ENCODE measurements around the gene TNFRSF13B. TPM values are rescaled to one million over a fixed set of nuclear protein-coding genes. Genes with fewer than 3 reads are reported as not detected.

Gene TNFRSF13B
- total RNA-seq, 1 experiment from 2014 or later = not detected

- no peaks in the 10 kb centered on the region for H3K36me3 ChIP-seq (ENCODE audit: insufficient read depth, low read length)
- no peak overlapping the region for H3K9ac ChIP-seq (ENCODE audit: low read length)
- H3K27ac ChIP-seq (ENCODE audit: low read length) = no peak overlapping the region
- no peaks in the 10 kb centered on the region for H3K9me2 ChIP-seq (replicated peaks; ENCODE audit: insufficient read depth, low read length)
- no peaks in the 10 kb centered on the region for H3K79me2 ChIP-seq (ENCODE audit: low read length)
- H4K20me1 ChIP-seq (ENCODE audit: insufficient read depth, low read depth, low read length) = 0 out of 2 replicates have a peak, but pooled peaks cover 3% of the 10 kb centered on the region
- DNase-seq = no peak
- no peaks in the 10 kb centered on the region for H3K27me3 ChIP-seq (ENCODE audit: low read length)
- H3K9me3 ChIP-seq (ENCODE audit: low read length) = no peaks in the 10 kb centered on the region
- H3K4me2 ChIP-seq (ENCODE audit: low read depth, low read length, poor library complexity, severe bottlenecking) = no peak overlapping the region
- H2AFZ ChIP-seq (ENCODE audit: low read length) = no peak overlapping the region
- H3K4me1 ChIP-seq (ENCODE audit: low read length) = no peaks in the 10 kb centered on the region
- no peak overlapping the region for H3K4me3 ChIP-seq (ENCODE audit: low read length)
Measured at GRCh38 chr17:16937431-16937830, 34.5 kb downstream of the TNFRSF13B start.

DNA sequence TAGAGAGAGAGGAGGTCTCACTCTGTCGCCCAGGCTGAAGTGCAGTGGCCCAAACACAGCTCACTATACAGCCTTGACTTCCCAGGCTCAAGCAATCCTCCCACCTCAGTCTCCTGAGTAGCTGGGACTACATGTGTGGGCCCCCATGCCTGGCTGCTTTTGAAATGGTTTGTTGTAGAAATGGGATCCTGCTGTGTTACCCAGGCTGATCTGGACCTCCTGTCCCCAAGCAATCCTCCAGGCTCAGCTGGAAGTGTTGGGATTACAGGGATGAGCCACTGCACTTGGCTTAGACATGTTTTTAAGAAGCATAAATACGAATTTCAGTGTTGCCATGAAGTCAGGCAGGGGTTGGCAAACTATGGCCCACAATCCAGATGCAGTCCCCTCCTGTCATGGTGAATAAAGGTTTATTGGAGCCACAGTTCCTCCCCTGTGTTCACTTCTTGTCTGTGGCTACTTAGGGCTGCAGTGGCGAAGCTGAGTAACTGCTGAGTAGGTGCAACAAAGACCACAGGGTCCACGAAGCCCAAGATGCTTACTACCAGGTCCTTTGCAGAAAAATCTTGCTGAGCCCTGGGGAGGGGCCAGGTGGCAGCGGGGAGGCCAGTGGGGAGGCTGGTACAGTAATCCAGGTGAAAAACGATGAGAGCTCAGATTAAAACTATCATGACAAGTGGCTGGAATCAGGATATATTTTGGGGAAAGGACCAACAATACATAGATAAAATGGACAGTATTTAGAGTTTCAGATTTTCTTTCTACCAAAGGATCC, 35.2 kb downstream of the TNFRSF13B start:
- Histone ChIP-seq H3K27ac (ENCODE audit: low read length) (no peak overlapping the region), H3K9me3 (ENCODE audit: low read length) (no peaks in the 10 kb centered on the region)

DNA sequence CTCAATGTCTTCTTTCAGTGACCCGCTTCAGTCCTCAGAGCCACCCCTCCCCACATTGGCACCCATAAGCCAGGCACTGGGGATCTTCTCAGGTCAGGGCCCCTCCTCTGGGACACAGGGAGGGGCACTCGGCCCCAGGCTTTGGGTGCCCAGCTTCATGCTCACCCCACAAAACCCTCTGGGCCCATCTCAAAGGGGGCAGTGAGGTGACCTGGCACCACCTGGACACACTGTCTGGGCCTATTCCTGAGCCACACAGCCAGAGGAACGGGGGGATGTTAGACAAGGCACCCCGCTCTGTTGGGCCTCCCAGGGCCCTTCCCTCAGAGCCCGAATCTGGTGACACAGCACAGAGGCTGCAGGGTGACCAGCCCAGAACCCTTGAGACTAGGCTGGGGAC, 36.1 kb downstream of the TNFRSF13B start:
- Histone ChIP-seq H3K9ac (ENCODE audit: low read length) (no peak overlapping the region), H3K9me2 (replicated peaks; ENCODE audit: insufficient read depth, low read length) (no peaks in the 10 kb centered on the region), H3K4me3 (ENCODE audit: low read length) (no peak overlapping the region), H2AFZ (ENCODE audit: low read length) (no peak overlapping the region), H3K27me3 (ENCODE audit: low read length) (no peaks in the 10 kb centered on the region), H3K4me1 (ENCODE audit: low read length) (no peaks in the 10 kb centered on the region), H3K27ac (ENCODE audit: low read length) (no peak overlapping the region), H3K36me3 (ENCODE audit: insufficient read depth, low read length) (no peaks in the 10 kb centered on the region), H4K20me1 (ENCODE audit: insufficient read depth, low read depth, low read length) (0 out of 2 replicates have a peak, but pooled peaks cover 8% of the 10 kb centered on the region), H3K4me2 (ENCODE audit: low read depth, low read length, poor library complexity, severe bottlenecking) (no peak overlapping the region), H3K9me3 (ENCODE audit: low read length) (no peaks in the 10 kb centered on the region), H3K79me2 (ENCODE audit: low read length) (no peaks in the 10 kb centered on the region)
- DNase-seq = no peak

More for the DNA sequence above, 35.2 kb downstream of the TNFRSF13B start:
- no peak overlapping the region for H3K4me3 ChIP-seq (ENCODE audit: low read length)
- no peak overlapping the region for H3K4me2 ChIP-seq (ENCODE audit: low read depth, low read length, poor library complexity, severe bottlenecking)
- no peak for DNase-seq
- H3K27me3 ChIP-seq (ENCODE audit: low read length) = no peaks in the 10 kb centered on the region
- no peak overlapping the region for H2AFZ ChIP-seq (ENCODE audit: low read length)
- H3K4me1 ChIP-seq (ENCODE audit: low read length) = no peaks in the 10 kb centered on the region
- H4K20me1 ChIP-seq (ENCODE audit: insufficient read depth, low read depth, low read length) = 0 out of 2 replicates have a peak, but pooled peaks cover 7% of the 10 kb centered on the region
- no peak overlapping the region for H3K9ac ChIP-seq (ENCODE audit: low read length)
- H3K9me2 ChIP-seq (replicated peaks; ENCODE audit: insufficient read depth, low read length) = no peaks in the 10 kb centered on the region
- H3K36me3 ChIP-seq (ENCODE audit: insufficient read depth, low read length) = no peaks in the 10 kb centered on the region
- H3K79me2 ChIP-seq (ENCODE audit: low read length) = no peaks in the 10 kb centered on the region

DNA sequence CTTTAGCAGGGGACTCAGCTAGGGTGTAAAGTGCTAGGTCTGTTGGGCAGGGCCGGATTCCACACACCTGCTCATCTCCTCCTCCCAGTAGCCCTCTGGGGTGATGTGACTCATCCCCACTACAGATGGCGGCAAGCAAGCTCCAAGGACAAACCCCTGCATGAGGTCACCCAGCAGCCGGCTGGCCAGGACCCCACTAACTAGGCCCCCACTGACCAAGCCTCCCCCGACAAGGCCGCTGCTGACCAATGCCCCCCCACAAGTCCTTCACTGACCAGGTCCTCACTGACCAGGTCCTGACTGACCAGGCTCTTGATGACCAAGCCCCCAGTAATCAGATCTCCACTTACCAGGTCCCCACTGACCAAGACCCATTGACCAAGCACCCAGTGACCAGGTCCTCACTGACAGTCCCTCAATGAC, 36.7 kb downstream of the TNFRSF13B start:
- no peaks in the 10 kb centered on the region for H3K4me1 ChIP-seq (ENCODE audit: low read length)
- H3K36me3 ChIP-seq (ENCODE audit: insufficient read depth, low read length) = no peaks in the 10 kb centered on the region
- DNase-seq = no peak
- no peaks in the 10 kb centered on the region for H3K79me2 ChIP-seq (ENCODE audit: low read length)
- no peaks in the 10 kb centered on the region for H3K9me2 ChIP-seq (replicated peaks; ENCODE audit: insufficient read depth, low read length)
- no peak overlapping the region for H2AFZ ChIP-seq (ENCODE audit: low read length)
- H3K9me3 ChIP-seq (ENCODE audit: low read length) = no peaks in the 10 kb centered on the region
- no peaks in the 10 kb centered on the region for H3K27me3 ChIP-seq (ENCODE audit: low read length)
- H3K4me3 ChIP-seq (ENCODE audit: low read length) = no peak overlapping the region
- H3K4me2 ChIP-seq (ENCODE audit: low read depth, low read length, poor library complexity, severe bottlenecking) = no peak overlapping the region
- peaks cover 4% of the 10 kb centered on the region; the same call in 1 of the 2 replicates for H4K20me1 ChIP-seq (ENCODE audit: insufficient read depth, low read depth, low read length)
- no peak overlapping the region for H3K27ac ChIP-seq (ENCODE audit: low read length)
- no peak overlapping the region for H3K9ac ChIP-seq (ENCODE audit: low read length)

- Histone ChIP-seq H2AFZ (ENCODE audit: low read length) (no peak overlapping the region), H3K4me3 (ENCODE audit: low read length) (no peak overlapping the region), H3K27me3 (ENCODE audit: low read length) (no peaks in the 10 kb centered on the region), H4K20me1 (ENCODE audit: insufficient read depth, low read depth, low read length) (peaks cover 4% of the 10 kb centered on the region; the same call in 1 of the 2 replicates), H3K9me3 (ENCODE audit: low read length) (no peaks in the 10 kb centered on the region), H3K4me2 (ENCODE audit: low read depth, low read length, poor library complexity, severe bottlenecking) (no peak overlapping the region), H3K9ac (ENCODE audit: low read length) (no peak overlapping the region), H3K36me3 (ENCODE audit: insufficient read depth, low read length) (no peaks in the 10 kb centered on the region), H3K27ac (ENCODE audit: low read length) (no peak overlapping the region), H3K9me2 (replicated peaks; ENCODE audit: insufficient read depth, low read length) (no peaks in the 10 kb centered on the region), H3K79me2 (ENCODE audit: low read length) (no peaks in the 10 kb centered on the region), H3K4me1 (ENCODE audit: low read length) (no peaks in the 10 kb centered on the region)
- DNase-seq = no peak
Measured at GRCh38 chr17:16934836-16935235, 37.1 kb downstream of the TNFRSF13B start.

DNA sequence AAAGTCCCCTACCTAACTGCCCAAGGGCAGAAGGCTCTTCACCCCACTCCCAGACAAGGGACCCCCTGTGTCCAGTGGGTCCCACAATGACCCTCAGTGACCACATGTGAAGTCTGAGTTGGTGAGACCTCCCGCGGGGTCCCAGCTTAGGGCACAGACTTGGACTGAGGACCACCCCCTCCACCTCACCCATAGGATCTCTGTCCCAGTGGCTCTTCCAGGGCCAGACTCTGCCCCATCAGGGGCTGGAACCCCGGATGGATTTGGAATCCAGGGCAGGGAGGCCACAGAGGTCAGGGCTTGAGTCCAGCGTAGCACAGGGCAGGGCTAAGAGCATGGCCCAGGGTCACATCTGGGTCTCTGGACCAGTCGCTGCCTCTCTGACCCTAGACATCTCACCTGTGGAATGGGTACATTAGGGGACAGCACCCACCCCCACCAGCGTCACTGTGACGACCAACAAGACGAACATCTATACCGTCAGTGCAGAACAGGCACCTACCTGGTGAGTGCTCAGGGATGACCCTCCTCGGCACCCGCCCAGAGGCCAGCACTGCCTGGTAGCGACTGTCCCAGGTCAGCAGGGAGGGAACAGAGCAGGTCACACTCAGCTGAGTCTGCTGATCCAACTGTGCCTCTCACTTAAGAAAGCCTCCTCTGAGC, 37.7 kb downstream of the TNFRSF13B start:
- no peaks in the 10 kb centered on the region for H3K79me2 ChIP-seq (ENCODE audit: low read length)
- no peak overlapping the region for H3K4me2 ChIP-seq (ENCODE audit: low read depth, low read length, poor library complexity, severe bottlenecking)
- no peak for DNase-seq
- no peaks in the 10 kb centered on the region for H3K27me3 ChIP-seq (ENCODE audit: low read length)
- H3K9me3 ChIP-seq (ENCODE audit: low read length) = no peaks in the 10 kb centered on the region
- H3K4me1 ChIP-seq (ENCODE audit: low read length) = no peaks in the 10 kb centered on the region
- H3K4me3 ChIP-seq (ENCODE audit: low read length) = no peak overlapping the region
- no peak overlapping the region for H2AFZ ChIP-seq (ENCODE audit: low read length)
- H3K9ac ChIP-seq (ENCODE audit: low read length) = no peak overlapping the region
- H3K27ac ChIP-seq (ENCODE audit: low read length) = no peak overlapping the region
- H3K36me3 ChIP-seq (ENCODE audit: insufficient read depth, low read length) = no peaks in the 10 kb centered on the region
- no peaks in the 10 kb centered on the region for H3K9me2 ChIP-seq (replicated peaks; ENCODE audit: insufficient read depth, low read length)
- H4K20me1 ChIP-seq (ENCODE audit: insufficient read depth, low read depth, low read length) = peaks cover 4% of the 10 kb centered on the region; the same call in 1 of the 2 replicates

DNA sequence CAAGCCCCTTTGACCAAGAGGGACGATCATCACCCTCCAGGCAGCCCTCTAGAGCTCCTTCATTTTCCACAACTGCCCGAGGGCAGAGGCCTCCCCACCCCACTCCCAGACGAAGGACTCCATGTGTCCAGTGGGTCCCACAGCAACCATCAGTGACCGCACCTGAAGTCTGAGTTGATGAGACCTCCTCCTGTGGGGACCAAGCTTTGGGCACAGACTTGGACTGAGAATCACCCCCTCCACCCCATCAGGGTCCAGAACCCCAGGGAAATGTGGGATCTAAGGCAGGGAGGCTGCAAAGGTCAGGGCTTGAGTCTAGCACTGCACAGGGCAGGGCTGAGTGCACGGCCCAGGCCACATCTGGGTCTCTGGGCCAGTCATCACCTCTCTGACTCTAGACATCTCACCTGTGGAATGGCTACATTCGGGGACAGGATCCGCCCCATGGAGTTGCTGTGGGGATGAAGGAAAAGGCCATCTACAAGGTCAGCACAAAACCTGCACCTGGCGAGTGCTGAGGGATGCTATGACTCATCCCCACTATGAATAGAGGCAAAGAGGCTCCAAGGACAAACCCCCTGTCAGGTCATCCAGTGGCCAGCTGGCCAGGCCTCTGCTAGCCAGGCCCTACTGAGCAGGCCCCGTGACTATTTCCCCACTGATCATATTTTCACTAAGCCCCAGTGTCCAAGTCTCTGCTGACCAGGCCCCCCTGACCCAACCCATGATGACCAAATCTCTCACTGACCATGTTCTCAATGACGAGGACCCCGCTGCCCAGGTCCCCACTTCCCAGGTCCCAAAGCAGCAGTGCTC, 38.4 kb downstream of the TNFRSF13B start:
- H3K9me2 ChIP-seq (replicated peaks; ENCODE audit: insufficient read depth, low read length) = no peaks in the 10 kb centered on the region
- H3K27ac ChIP-seq (ENCODE audit: low read length) = no peak overlapping the region
- no peaks in the 10 kb centered on the region for H3K4me1 ChIP-seq (ENCODE audit: low read length)
- H3K79me2 ChIP-seq (ENCODE audit: low read length) = no peaks in the 10 kb centered on the region
- no peaks in the 10 kb centered on the region for H3K9me3 ChIP-seq (ENCODE audit: low read length)
- no peaks in the 10 kb centered on the region for H3K27me3 ChIP-seq (ENCODE audit: low read length)
- H3K9ac ChIP-seq (ENCODE audit: low read length) = no peak overlapping the region
- H2AFZ ChIP-seq (ENCODE audit: low read length) = no peak overlapping the region
- no peak for DNase-seq
- peaks cover 4% of the 10 kb centered on the region; the same call in 1 of the 2 replicates for H4K20me1 ChIP-seq (ENCODE audit: insufficient read depth, low read depth, low read length)
- H3K4me2 ChIP-seq (ENCODE audit: low read depth, low read length, poor library complexity, severe bottlenecking) = no peak overlapping the region
- H3K36me3 ChIP-seq (ENCODE audit: insufficient read depth, low read length) = no peaks in the 10 kb centered on the region
- H3K4me3 ChIP-seq (ENCODE audit: low read length) = no peak overlapping the region

DNA sequence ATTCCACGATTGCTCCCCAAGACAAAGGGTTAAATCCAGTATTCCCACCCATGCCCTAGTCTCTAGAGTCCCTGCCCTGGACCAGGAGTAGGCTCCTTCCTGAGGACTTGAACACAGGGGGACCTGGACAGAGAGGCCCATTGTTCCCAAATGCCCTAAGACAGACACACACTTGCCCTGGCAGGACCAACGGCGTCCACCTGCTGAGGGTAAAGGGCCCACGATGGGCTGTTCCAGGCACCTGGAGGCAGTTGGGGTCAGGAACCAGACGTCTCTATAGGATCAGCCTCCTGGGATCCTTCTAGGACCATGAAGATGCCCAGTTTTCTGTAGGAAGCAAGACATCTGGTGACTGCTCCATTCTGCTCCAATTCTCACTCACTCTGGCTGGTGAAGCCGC, 39.3 kb downstream of the TNFRSF13B start:
- no peaks in the 10 kb centered on the region for H3K27me3 ChIP-seq (ENCODE audit: low read length)

More for the DNA sequence above, 39.3 kb downstream of the TNFRSF13B start:
- no peak for DNase-seq
- Histone ChIP-seq H3K79me2 (ENCODE audit: low read length) (no peaks in the 10 kb centered on the region), H3K4me3 (ENCODE audit: low read length) (no peak overlapping the region), H3K9me2 (replicated peaks; ENCODE audit: insufficient read depth, low read length) (no peaks in the 10 kb centered on the region), H3K9me3 (ENCODE audit: low read length) (no peaks in the 10 kb centered on the region), H3K9ac (ENCODE audit: low read length) (no peak overlapping the region), H4K20me1 (ENCODE audit: insufficient read depth, low read depth, low read length) (peaks cover 4% of the 10 kb centered on the region; the same call in 1 of the 2 replicates), H3K36me3 (ENCODE audit: insufficient read depth, low read length) (no peaks in the 10 kb centered on the region), H3K4me1 (ENCODE audit: low read length) (no peaks in the 10 kb centered on the region), H3K4me2 (ENCODE audit: low read depth, low read length, poor library complexity, severe bottlenecking) (no peak overlapping the region), H3K27ac (ENCODE audit: low read length) (no peak overlapping the region), H2AFZ (ENCODE audit: low read length) (no peak overlapping the region)

Data from Karpas-422 (cell line).